Prostate gland (tissue), 2 donors: ENCODE results near the gene TANGO6.

Experiments
- CTCF ChIP-seq, 4 experiments: fragments of 200-600 bp in 2 of 4; fragments of 450-650 bp in 2 of 4; sonication (generic) in 2 of 4; IDR thresholded peaks; 1 replicate in 3 of 4; 2 replicates in 1 of 4; pipeline ENCODE4 v1.5.1; 2016 to 2019; ENCODE audit warnings: antibody characterized with exemption in 4 of 4, mild to moderate bottlenecking in 2 of 4, moderate library complexity in 2 of 4
- POLR2A ChIP-seq: fragments of 450-650 bp; IDR thresholded peaks from one replicate; pipeline ENCODE4 v1.6.1; 2016; ENCODE audit warnings: antibody characterized with exemption, mild to moderate bottlenecking
- POLR2AphosphoS5 ChIP-seq: sonication (generic); formaldehyde crosslinking; IDR thresholded peaks from one replicate; pipeline ENCODE4 v1.6.1; 2017; ENCODE audit warnings: antibody characterized with exemption

- TF ChIP-seq CTCF (IDR thresholded peaks at IDR 0.05) (no peak), POLR2A (no peak), POLR2AphosphoS5 (no peak)
Observed at GRCh38 chr16:68973611-68974120, 130.3 kb downstream of the TANGO6 start.
